ENCODE measurements around the gene LGI4. TPM values are rescaled to one million over a fixed set of nuclear protein-coding genes. Genes with fewer than 3 reads are reported as not detected.
"Not testable (repeated sequence)": the region's sequence is repeated elsewhere in the genome, so short reads cannot be mapped to it uniquely, and the experiment has no call there.

Gene LGI4
- total RNA-seq, 1 donor from 2014 or later = 8.1 TPM

DNA sequence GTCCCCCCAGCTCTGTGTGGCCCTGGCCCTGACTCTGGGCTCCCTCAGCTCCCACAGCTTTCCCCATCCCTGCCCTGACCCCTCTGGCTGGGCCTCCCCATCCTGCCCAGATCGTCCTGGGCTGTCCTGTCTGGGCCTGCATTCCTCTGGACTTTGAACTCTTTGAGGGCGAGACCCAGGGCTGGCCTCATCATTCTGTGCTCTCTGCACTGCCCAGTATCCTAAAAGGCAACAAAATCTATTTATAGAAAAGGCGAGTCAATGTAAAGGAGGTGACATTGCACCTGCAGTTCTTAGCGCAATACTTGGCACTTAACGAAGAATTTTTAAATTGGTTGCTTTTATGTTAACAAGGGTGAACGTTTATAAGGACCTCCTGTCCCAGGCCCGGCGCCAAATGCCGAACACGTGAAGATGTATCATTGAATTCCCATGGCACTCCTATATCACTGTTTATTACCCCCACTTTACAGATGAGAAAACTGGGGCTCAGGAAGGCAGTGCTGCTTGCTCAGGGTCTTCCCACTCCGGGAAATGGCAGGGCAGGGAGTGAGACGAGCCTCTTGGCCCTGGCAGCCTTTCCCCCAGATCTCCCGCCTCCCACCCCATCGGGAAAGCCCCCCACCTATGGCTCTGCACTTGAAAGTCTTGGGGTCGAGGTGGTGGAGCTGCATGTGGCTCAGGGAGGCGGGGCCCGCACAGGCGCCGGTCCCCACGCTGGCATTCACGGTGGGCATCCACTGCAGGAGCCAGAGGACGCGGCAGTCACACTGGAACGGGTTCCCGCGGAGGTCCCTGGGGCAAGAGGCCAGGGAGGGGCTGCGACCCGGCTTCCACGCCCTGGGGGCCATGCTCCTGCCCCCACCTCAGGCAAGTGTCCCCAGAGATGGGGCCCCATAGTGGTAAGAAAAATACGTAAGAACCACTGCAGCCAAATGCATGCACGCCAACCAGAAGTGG, 3.8 kb downstream of the LGI4 start:
- no peak for ATAC-seq (ENCODE audit: poor library complexity)
- intact Hi-C loops (cut with DNase I) = no loop called here
- no peak for DNase-seq

DNA sequence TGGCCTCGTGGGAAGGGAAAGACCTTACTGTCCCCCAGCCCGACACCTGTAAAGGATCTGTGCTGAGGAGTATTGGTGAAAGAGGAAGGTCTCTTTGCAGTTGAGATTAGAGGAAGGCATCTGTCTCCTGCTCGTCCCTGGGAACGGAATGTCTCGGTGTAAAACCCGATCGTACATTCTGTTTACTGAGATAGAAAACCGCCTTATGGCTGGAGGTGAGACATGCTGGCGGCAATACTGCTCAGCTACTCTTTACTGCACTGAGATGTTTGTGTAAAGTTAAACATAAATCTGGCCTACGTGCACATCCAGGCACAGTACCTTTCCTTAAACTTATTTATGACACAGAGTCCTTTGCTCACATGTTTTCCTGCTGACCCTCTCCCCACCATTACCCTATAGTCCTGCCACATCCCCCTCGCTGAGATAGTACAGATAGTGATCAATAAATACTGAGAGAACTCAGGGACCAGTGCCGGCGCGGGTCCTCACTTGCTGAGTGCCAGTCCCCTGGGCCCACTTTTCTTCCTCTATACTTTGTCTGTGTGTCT, 5.1 kb downstream of the LGI4 start:
- ATAC-seq (ENCODE audit: poor library complexity); intact Hi-C loops (cut with DNase I): not testable (repeated sequence)

DNA sequence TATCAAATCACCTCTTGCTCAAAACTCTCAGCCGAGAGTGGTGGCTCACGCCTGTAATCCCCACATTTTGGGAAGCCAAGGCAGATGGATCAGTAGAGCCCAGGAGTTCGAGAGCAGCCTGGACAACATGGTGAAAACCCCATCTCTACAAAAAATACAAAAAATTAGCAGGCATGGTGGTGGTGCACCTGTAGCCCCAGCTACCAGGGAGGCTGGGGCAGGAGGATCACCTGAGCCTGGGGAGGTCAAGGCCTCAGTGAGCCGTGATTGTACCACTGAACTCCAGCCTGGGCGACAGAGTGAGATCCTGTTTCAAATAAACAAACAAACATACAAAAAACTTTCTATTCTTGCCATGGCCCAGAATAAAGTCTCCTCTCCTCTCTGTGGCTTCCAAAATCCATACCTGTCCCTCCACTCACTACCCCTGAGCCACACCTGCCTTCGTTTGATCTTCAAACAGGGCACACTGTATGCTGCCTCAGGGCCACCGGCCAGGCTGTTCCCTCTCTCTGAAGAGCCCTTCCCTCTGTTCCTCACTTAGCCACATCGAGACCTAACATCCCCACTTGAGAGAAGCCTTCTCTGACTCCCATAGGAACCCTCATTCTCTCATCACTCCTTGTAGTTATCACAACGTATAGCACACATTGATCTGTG, 6.3 kb downstream of the LGI4 start:
- ATAC-seq (ENCODE audit: poor library complexity) = no peak
- intact Hi-C loops (cut with DNase I) = no loop called here

More for the DNA sequence above, 5.1 kb downstream of the LGI4 start:
- not testable (repeated sequence) for DNase-seq

DNA sequence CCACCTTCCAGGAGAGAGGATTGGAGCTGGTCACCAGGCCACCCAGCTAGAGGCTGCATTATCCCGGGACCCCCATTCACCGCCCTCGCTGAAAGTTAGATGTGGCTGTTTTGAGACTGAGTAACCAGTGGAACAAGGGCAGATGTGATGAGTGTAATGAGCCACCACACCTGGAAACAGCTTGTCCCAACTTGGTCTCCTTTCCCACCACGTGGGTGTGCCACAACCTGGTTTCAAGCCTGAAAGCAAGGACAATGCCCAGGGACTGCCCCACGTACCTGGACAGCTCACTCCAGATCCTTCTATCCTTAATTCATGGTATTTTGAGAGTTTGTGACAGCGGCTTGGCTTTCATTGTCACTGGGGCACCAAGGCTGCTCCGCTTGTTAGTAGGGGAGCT, 7.0 kb downstream of the LGI4 start:
- ATAC-seq (ENCODE audit: poor library complexity) (no peak), DNase-seq (no peak)
- intact Hi-C loops (cut with DNase I) = no loop called here

More for the DNA sequence above, 6.3 kb downstream of the LGI4 start:
- DNase-seq = no peak

DNA sequence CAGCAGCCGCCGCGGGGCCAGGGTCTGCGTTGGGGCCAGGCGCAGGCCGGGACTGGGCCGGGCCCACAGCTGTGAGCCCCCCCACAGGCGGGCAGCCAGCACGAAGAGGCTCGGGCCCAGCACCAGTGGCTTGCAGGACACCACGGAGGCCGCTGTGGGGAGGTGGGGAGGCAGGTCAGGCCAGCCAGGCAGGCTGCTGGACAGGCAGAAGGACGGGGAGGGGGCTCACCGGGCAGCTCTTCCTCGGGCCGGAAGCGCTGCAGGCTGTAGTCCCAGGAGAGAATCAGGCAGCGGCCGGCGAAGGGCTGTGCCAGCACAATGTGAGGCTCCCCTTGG, 8.3 kb downstream of the LGI4 start:
- DNase-seq (peak; percentile 55), ATAC-seq (ENCODE audit: poor library complexity) (no peak)
- intact Hi-C loops (cut with DNase I) = no loop called here

DNA sequence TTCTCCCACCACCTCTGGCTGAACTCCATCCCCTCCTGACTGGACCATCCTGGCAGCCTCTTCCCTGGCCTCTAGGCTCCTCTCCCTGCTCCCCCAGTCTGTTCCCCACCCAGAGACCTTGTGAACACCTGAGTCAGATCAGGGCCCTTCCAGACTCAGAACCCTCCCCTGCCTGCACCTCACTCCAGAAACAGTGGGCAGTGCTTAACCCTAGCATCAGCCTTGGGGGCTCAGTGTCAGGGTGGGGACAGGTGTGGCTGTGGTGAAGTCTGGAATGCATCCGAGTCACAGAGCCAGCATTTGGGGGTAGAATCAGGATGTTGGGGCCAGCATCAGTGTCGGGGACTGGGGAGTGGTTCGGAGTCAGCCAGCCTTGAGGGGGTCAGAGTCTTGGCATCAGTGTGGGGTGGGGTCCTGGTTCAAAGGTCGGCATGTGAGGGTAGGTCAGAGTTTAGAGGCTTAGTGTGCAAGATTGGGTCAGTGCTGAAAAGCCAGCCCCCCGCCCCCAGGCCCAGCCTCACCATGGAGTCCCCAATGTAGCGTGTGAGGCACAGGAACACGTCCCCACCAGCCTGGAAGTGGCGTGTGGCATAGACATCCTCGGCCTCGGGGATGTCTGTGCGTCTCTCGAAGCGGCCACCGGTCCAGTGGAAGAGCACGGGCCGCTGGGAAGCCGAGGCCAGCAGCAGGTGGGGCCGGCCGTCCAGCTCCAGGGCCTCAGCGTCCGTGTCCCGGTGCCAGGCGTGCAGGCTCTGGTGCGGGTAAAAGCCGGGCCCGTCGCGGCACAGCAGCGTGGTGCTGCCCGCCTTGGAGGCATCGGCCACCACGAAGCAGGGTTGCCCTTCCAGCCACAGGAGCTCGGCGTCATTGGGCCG, 8.9 kb downstream of the LGI4 start:
- ATAC-seq (ENCODE audit: poor library complexity) = no peak
- no peak for DNase-seq
- intact Hi-C loops (cut with DNase I) = no loop called here

DNA sequence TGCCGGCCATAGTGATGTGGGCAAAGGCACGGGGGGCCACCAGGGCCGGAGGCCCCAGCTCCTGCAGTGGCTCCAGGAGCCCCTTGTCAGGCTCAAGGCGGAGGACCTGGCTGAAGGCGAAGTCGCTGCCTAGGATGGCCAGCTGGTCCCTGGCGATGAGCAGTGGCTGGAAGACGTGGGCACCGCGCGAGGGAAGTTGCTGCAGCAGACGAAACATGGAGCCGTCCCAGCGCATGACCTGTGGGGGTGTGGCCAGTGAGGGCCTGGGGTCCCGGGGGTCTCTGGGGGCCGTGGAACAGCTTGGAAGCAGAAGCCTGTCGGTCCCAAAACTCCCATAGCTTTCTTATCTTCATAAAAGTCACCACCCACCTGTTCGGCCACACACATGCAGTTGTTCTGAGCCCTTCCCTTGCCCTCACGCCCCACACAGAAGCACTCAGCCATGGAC, 9.6 kb downstream of the LGI4 start:
- ATAC-seq (ENCODE audit: poor library complexity) (no peak), DNase-seq (no peak)
- intact Hi-C loops (cut with DNase I) = no loop called here

DNA sequence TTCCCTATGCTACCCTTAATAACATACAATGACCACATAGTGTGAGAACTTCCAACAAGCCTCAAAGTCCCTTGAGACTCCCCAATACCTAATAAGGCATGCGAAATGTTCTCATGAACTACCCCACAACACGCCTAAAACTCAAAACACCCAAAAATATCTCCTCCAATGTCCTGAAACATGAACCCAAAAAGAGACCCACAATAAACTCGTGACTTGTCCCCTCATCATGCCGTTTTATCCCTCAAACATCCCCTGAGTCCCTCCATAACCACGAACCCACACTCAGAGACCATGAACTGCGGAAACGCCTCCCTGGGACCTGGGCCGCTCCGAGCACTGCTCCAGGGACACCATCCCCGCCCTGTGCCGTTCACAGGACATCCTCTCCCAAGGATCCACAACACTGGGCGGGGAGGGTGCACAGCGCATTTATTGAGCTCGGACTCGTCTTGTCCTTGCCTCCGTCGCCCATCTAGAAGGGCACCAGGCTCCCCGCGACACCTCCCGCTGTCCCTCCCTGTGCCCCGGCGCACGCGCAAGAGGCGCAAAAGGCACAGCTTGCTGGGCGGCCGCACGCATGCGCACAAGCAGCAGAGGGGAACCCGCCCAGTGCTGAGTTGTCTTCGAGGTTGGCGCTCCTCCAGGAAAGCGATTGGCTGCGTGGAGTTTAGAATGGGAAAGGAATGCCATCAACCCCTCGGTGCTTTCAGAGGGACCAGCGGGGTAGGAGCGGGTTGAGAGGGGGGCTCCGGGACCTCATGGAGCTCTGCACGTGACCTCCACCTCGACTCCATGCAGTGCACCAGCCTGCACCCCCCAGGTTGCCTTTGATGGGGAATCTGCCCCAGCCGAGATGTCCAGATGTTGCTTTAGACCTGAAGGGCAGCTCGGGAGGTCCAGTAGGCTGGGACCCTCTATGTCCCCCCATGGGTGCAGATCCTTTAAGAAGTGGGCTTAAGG, 10.5 kb downstream of the LGI4 start:
- intact Hi-C loops (cut with DNase I) = no loop called here
- DNase-seq (peak; percentile 95), ATAC-seq (ENCODE audit: poor library complexity) (peak; percentile 97)

DNA sequence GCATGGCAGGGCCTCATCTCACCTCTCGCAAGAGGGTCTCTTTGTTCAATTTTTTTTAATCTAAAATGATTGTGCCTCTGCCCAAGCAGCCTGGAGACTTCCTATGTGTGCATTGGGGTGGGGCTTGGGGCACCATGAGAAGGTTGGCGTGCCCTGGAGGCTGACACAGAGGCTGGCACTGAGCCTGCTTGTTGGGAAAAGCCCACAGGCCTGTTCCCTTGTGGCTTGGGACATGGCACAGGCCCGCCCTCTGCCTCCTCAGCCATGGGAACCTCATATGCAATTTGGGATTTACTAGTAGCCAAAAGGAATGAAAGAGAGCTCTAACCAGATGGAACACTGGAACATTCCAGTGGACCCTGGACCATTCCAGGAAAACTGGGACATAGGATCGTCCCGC, 11.3 kb downstream of the LGI4 start:
- DNase-seq = peak; percentile 76
- peak; percentile 7 for ATAC-seq (ENCODE audit: poor library complexity)
- intact Hi-C loops (cut with DNase I) = no loop called here

DNA sequence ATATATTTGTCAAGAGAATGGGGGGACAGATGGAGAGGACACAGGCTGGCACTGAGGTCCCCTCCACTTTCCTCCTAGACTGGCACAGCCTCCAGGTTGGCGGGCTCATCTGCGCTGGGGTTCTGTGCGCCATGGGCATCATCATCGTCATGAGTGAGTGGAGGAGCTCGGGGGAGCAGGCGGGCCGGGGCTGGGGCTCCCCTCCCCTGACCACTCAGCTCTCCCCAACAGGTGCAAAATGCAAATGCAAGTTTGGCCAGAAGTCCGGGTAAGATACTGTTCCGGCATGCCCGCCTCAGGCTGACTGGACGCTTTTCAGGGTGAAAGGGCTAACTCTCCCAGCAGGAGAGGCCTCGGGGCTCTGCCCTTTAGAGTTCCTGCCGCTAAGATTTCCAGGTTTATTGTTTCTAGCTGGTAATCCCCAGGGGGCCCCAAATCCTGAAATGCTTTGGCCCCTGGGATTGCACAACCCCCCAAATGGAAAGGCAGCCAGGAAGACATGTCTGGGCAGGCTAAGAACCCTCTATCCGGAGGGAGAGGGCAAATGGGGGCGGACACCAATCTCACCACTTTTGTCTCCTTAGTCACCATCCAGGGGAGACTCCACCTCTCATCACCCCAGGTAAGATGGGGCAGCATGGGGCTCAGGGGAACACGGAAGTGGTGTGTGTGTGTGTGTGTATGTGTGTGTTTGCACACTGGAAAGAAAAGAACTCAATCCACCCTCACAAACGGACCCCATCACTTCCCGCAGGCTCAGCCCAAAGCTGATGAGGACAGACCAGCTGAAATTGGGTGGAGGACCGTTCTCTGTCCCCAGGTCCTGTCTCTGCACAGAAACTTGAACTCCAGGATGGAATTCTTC, 11.9 kb downstream of the LGI4 start:
- ATAC-seq (ENCODE audit: poor library complexity) = no peak
- DNase-seq = no peak
- intact Hi-C loops (cut with DNase I) = no loop called here

DNA sequence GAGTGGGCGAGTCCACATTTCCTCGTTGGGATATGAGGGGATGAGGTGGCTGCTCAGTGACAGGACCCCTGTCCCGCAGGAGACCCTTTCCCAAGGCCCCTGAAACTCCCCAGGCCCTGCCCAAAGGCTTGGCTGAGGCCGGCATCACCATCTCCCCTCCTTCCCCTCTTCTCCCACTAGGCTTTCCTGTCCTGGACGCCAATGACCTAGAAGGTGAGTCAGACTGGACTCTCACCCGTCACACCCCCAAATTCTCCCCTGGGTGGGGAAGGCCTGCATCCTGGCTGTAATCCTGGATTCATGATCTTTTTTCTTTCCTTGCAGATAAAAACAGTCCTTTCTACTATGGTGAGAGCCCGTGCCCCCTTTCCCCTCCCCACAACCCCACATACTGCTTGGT, 14.0 kb downstream of the LGI4 start:
- intact Hi-C loops (cut with DNase I) = no loop called here
- DNase-seq (no peak), ATAC-seq (ENCODE audit: poor library complexity) (no peak)

DNA sequence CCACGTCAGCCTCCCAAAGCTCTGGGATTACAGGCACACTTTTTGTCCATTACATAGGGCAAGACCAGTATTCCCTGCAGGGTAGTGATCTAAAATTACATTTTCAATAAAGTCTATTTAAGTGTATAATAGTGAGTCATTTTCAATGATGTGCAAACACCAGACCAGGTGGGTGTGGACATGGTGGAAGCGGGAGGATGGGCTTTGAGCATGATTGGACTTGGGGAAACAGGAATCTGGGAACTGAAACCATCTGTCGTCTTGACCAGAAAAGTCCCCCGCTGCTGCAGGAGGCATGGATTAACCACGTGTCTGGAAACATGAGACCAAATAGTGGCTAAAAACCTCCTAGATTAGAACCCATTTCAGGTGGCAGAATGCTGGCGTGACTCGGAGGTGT, 14.4 kb downstream of the LGI4 start:
- intact Hi-C loops (cut with DNase I) = no loop called here
- ATAC-seq (ENCODE audit: poor library complexity) (no peak), DNase-seq (no peak)

DNA sequence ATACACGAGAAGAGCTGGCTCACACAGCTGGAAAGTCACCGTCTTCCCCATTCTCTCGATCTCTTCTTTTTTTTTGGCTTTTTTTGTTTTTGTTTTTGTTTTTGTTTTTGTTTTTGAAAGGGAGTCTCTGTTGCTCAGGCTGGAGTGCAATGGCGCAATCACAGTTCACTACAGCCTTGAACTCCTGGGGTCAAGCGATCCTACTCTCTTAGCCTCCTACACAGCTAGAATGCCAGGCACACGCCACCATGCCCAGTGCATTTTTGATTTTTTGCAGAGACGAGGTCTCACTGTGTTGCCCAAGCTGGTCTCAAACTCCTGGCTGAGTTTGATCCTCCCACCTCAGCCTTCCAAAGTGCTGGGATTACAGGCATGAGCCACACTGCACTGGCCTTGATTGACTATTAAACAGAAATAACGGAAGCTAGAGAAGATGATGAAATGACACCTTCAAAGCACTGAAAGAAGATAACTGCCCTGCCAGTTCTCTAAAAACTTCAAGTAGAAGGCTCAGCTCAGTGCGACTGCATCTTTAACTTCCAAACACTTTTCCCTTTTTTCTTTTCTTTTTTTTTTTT, 15.2 kb downstream of the LGI4 start:
- no peak for DNase-seq
- intact Hi-C loops (cut with DNase I) = no loop called here

DNA sequence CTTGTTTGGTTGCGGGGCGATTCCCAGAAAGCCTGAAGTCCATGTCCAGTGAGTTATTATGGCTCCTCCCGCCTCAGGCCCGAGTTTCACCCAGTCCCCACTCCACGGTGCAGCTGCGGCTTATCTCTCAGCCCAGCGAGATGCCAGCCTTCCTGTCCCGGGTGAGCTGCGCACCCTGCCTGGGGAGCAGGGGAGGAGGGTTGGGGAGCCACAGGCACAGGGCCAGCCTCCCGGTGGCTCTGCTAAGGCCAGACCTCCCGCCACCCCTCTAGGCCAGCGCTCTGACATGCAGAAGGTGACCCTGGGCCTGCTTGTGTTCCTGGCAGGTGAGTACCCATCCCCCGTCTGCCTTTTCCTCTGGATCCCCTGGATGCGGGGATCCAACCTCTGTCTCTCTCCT, 15.8 kb downstream of the LGI4 start:
- DNase-seq (no peak), ATAC-seq (ENCODE audit: poor library complexity) (no peak)
- intact Hi-C loops (cut with DNase I) = no loop called here

More for the DNA sequence above, 15.2 kb downstream of the LGI4 start:
- no peak for ATAC-seq (ENCODE audit: poor library complexity)

DNA sequence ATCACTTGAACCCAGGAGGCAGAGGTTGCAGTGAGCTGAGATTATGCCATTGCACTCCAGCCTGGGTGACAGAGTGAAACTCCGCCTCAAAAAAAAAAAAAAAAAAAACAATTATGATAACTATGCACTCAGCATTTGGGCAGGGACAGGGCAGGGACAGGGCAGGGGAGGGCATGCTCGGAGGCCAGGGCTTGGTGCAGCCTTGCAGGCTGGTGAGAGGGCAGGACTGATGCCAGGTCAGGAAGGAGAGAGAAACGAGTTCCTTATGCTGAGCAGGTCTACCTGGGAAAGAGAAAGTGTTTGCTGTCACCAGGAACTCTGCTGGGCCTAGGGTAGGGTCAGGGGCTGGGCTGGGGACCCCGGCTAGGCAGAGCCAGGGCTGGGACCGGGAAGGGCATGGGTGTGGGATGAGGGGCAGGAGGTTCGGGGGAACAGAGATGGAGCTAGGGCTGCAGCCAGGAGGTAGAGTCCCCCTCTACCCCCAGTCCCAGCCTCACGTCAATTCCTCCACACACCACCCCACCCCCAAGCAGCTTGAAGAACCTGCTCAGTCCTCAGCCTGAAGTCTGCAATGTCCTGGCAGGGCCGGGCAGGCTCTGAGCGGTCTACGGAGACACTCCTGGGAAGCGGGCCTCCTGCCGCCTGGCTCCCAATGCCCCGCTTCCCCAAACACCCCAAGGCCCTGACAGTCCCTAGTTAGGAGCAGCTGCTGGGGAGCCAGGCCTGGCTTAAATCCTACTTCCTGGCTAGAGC, 16.4 kb downstream of the LGI4 start:
- ATAC-seq (ENCODE audit: poor library complexity) = peak; percentile 33
- DNase-seq = no peak
- intact Hi-C loops (cut with DNase I) = no loop called here

DNA sequence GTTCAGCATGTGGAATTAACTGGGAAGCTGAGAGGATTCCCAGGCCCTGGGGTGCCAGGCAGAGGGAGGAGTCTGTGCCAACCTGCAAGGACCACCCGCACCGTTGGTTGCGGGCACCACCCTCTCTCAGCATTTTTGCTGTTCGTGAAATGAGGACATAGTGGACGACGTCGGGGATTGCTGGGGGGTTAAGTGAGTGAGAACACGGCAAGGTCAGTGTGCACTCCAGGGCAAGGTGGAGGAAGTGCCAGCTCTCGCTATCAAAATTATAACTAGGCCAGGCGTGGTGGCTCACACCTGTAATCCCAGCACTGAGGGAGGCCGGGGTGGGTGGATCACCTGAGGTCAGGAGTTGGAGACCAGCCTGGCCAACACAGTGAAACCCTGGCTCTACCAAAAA, 17.1 kb downstream of the LGI4 start:
- ATAC-seq (ENCODE audit: poor library complexity) (no peak), DNase-seq (no peak)
- intact Hi-C loops (cut with DNase I) = no loop called here
